Left kidney (tissue), 2 donors: ENCODE measurements around the gene AFF3. TPM values are rescaled to one million over a fixed set of nuclear protein-coding genes. Genes with fewer than 3 reads are reported as not detected.
"Not testable (repeated sequence)": the region's sequence is repeated elsewhere in the genome, so short reads cannot be mapped to it uniquely, and the experiment has no call there.

Experiments
- DNase-seq: peaks from one replicate; pipeline ENCODE4 v3.0.0-alpha.2; 2013
- polyA plus RNA-seq: library from polyadenylated mRNA; unstranded; fragments of 120-200 nt; gene quantifications from one replicate; pipeline ENCODE4 v1.2.1, GENCODE V29; 2013; ENCODE audit not compliant: insufficient read length

The AFF3 gene
- polyA plus RNA-seq, 1 donor = 26.6 TPM

GRCh38 chr2:99960790-99961189 lies 181.6 kb downstream of the AFF3 start:
- DNase-seq = no peak

- no peak for DNase-seq
Measured at GRCh38 chr2:99960291-99960690, 182.1 kb downstream of the AFF3 start.

GRCh38 chr2:99959261-99960014 lies 183.0 kb downstream of the AFF3 start:
- DNase-seq = no peak

- no peak for DNase-seq
Measured at GRCh38 chr2:99957332-99958133, 184.9 kb downstream of the AFF3 start.

GRCh38 chr2:99956232-99957030 lies 186.0 kb downstream of the AFF3 start:
- DNase-seq = no peak

- no peak for DNase-seq
Measured at GRCh38 chr2:99953750-99954149, 188.6 kb downstream of the AFF3 start.

- DNase-seq = no peak
Measured at GRCh38 chr2:99949963-99950362, 192.4 kb downstream of the AFF3 start.

GRCh38 chr2:99949530-99949929 lies 192.9 kb downstream of the AFF3 start:
- DNase-seq = no peak

- no peak for DNase-seq
Measured at GRCh38 chr2:99948010-99948409, 194.4 kb downstream of the AFF3 start.

GRCh38 chr2:99947366-99947765 lies 195.0 kb downstream of the AFF3 start:
- DNase-seq = not testable (repeated sequence)

- DNase-seq = no peak
Measured at GRCh38 chr2:99944019-99944418, 198.4 kb downstream of the AFF3 start.

- no peak for DNase-seq
Measured at GRCh38 chr2:99942561-99943347, 199.6 kb downstream of the AFF3 start.

GRCh38 chr2:99940963-99941362 lies 201.4 kb downstream of the AFF3 start:
- DNase-seq = peak; percentile 18

- no peak for DNase-seq
Measured at GRCh38 chr2:99939135-99939534, 203.3 kb downstream of the AFF3 start.

GRCh38 chr2:99938250-99938649 lies 204.1 kb downstream of the AFF3 start:
- no peak for DNase-seq

- no peak for DNase-seq
Measured at GRCh38 chr2:99936065-99936464, 206.3 kb downstream of the AFF3 start.

GRCh38 chr2:99935662-99936061 lies 206.7 kb downstream of the AFF3 start:
- no peak for DNase-seq

GRCh38 chr2:99933894-99934650 lies 208.3 kb downstream of the AFF3 start:
- DNase-seq = no peak

- DNase-seq = not testable (repeated sequence)
Measured at GRCh38 chr2:99933491-99933890, 208.9 kb downstream of the AFF3 start.

GRCh38 chr2:99928470-99929053 lies 213.8 kb downstream of the AFF3 start:
- no peak for DNase-seq
